ENCODE results near the gene SGSH.
A peak's percentile ranks its signal among the peaks of the same experiment; 100 is the strongest.

The SGSH gene

GRCh38 chr17:80216473-80217456 lies 3.4 kb downstream of the SGSH start:
- intact Hi-C loops (cut with micrococcal nuclease) = loop anchor here (5.0 kb wide), 2 partner anchors 36 to 69 kb away; partner anchors contain the start of gene EIF4A3
- Mint-ChIP-seq H3K27ac (peak overlapping the region; percentile 14), H3K36me3 (ENCODE audit: low read depth) (peaks cover 94% of the 10 kb centered on the region), H3K4me3 (no peak overlapping the region), H3K4me1 (ENCODE audit: low read depth) (peaks cover 80% of the 10 kb centered on the region), H3K27me3 (peaks cover 16% of the 10 kb centered on the region), H3K9me3 (no peaks in the 10 kb centered on the region)

- Mint-ChIP-seq H3K4me1 (ENCODE audit: low read depth) (peaks cover 84% of the 10 kb centered on the region), H3K27ac (peak overlapping the region; percentile 87), H3K9me3 (no peaks in the 10 kb centered on the region), H3K27me3 (peaks cover 9% of the 10 kb centered on the region), H3K36me3 (ENCODE audit: low read depth) (peaks cover 100% of the 10 kb centered on the region), H3K4me3 (no peak overlapping the region)
- intact Hi-C loops (cut with micrococcal nuclease) = loop anchor here (5.0 kb wide), 2 partner anchors 37 to 68 kb away; partner anchors contain the start of gene EIF4A3
Measured at GRCh38 chr17:80214878-80215210, 5.3 kb downstream of the SGSH start.

GRCh38 chr17:80214012-80214877 lies 5.9 kb downstream of the SGSH start:
- intact Hi-C loops (cut with micrococcal nuclease) = no loop called here
- no peaks in the 10 kb centered on the region for H3K9me3 Mint-ChIP-seq
- H3K4me3 Mint-ChIP-seq = peak overlapping the region; percentile 17
- peaks cover 100% of the 10 kb centered on the region for H3K36me3 Mint-ChIP-seq (ENCODE audit: low read depth)
- peaks cover 90% of the 10 kb centered on the region for H3K4me1 Mint-ChIP-seq (ENCODE audit: low read depth)
- peak overlapping the region; percentile 87 for H3K27ac Mint-ChIP-seq
- peaks cover 9% of the 10 kb centered on the region for H3K27me3 Mint-ChIP-seq

- Mint-ChIP-seq H3K27ac (peak overlapping the region; percentile 87), H3K27me3 (peaks cover 9% of the 10 kb centered on the region), H3K4me1 (ENCODE audit: low read depth) (peaks cover 93% of the 10 kb centered on the region), H3K9me3 (no peaks in the 10 kb centered on the region), H3K36me3 (ENCODE audit: low read depth) (peaks cover 100% of the 10 kb centered on the region), H3K4me3 (peak overlapping the region; percentile 6)
- intact Hi-C loops (cut with micrococcal nuclease) = no loop called here
Measured at GRCh38 chr17:80213643-80213975, 6.5 kb downstream of the SGSH start.

GRCh38 chr17:80212962-80213642 lies 7.0 kb downstream of the SGSH start:
- H3K36me3 Mint-ChIP-seq (ENCODE audit: low read depth) = peaks cover 100% of the 10 kb centered on the region
- peaks cover 7% of the 10 kb centered on the region for H3K27me3 Mint-ChIP-seq
- H3K4me3 Mint-ChIP-seq = peak overlapping the region; percentile 48
- peaks cover 92% of the 10 kb centered on the region for H3K4me1 Mint-ChIP-seq (ENCODE audit: low read depth)
- no peaks in the 10 kb centered on the region for H3K9me3 Mint-ChIP-seq
- peak overlapping the region; percentile 87 for H3K27ac Mint-ChIP-seq
- intact Hi-C loops (cut with micrococcal nuclease) = no loop called here

GRCh38 chr17:80212511-80212910 lies 7.6 kb downstream of the SGSH start:
- intact Hi-C loops (cut with micrococcal nuclease) = no loop called here
- H3K4me1 Mint-ChIP-seq (ENCODE audit: low read depth) = peaks cover 87% of the 10 kb centered on the region
- H3K27me3 Mint-ChIP-seq = peaks cover 6% of the 10 kb centered on the region
- H3K36me3 Mint-ChIP-seq (ENCODE audit: low read depth) = peaks cover 100% of the 10 kb centered on the region
- H3K9me3 Mint-ChIP-seq = no peaks in the 10 kb centered on the region
- H3K4me3 Mint-ChIP-seq = peak overlapping the region; percentile 48
- peak overlapping the region; percentile 87 for H3K27ac Mint-ChIP-seq

- no peaks in the 10 kb centered on the region for H3K9me3 Mint-ChIP-seq
- H3K27me3 Mint-ChIP-seq = peaks cover 2% of the 10 kb centered on the region
- peaks cover 87% of the 10 kb centered on the region for H3K4me1 Mint-ChIP-seq (ENCODE audit: low read depth)
- peak overlapping the region; percentile 39 for H3K4me3 Mint-ChIP-seq
- H3K36me3 Mint-ChIP-seq (ENCODE audit: low read depth) = peaks cover 100% of the 10 kb centered on the region
- H3K27ac Mint-ChIP-seq = peak overlapping the region; percentile 87
- intact Hi-C loops (cut with micrococcal nuclease) = no loop called here
Measured at GRCh38 chr17:80212109-80212508, 8.0 kb downstream of the SGSH start.

- intact Hi-C loops (cut with micrococcal nuclease) = no loop called here
- no peaks in the 10 kb centered on the region for H3K9me3 Mint-ChIP-seq
- H3K27ac Mint-ChIP-seq = peak overlapping the region; percentile 68
- H3K27me3 Mint-ChIP-seq = no peaks in the 10 kb centered on the region
- H3K4me1 Mint-ChIP-seq (ENCODE audit: low read depth) = peaks cover 82% of the 10 kb centered on the region
- no peak overlapping the region for H3K4me3 Mint-ChIP-seq
- H3K36me3 Mint-ChIP-seq (ENCODE audit: low read depth) = peaks cover 97% of the 10 kb centered on the region
Measured at GRCh38 chr17:80210348-80211108, 9.6 kb downstream of the SGSH start.

GRCh38 chr17:80209765-80210164 lies 10.4 kb downstream of the SGSH start:
- no peak overlapping the region for H3K4me3 Mint-ChIP-seq
- H3K9me3 Mint-ChIP-seq = no peaks in the 10 kb centered on the region
- H3K27ac Mint-ChIP-seq = peak overlapping the region; percentile 68
- peaks cover 80% of the 10 kb centered on the region for H3K4me1 Mint-ChIP-seq (ENCODE audit: low read depth)
- H3K36me3 Mint-ChIP-seq (ENCODE audit: low read depth) = peaks cover 97% of the 10 kb centered on the region
- no peaks in the 10 kb centered on the region for H3K27me3 Mint-ChIP-seq
- intact Hi-C loops (cut with micrococcal nuclease) = no loop called here

- Mint-ChIP-seq H3K36me3 (ENCODE audit: low read depth) (peaks cover 97% of the 10 kb centered on the region), H3K4me3 (no peak overlapping the region), H3K4me1 (ENCODE audit: low read depth) (peaks cover 70% of the 10 kb centered on the region), H3K9me3 (no peaks in the 10 kb centered on the region), H3K27ac (peak overlapping the region; percentile 68), H3K27me3 (peaks cover 3% of the 10 kb centered on the region)
- intact Hi-C loops (cut with micrococcal nuclease) = no loop called here
Measured at GRCh38 chr17:80208050-80208449, 12.1 kb downstream of the SGSH start.

GRCh38 chr17:80205811-80206210 lies 14.3 kb downstream of the SGSH start:
- Mint-ChIP-seq H3K36me3 (ENCODE audit: low read depth) (peaks cover 97% of the 10 kb centered on the region), H3K27ac (no peak overlapping the region)

GRCh38 chr17:80204626-80205468 lies 15.3 kb downstream of the SGSH start:
- H3K27me3 Mint-ChIP-seq = peaks cover 3% of the 10 kb centered on the region
- peaks cover 44% of the 10 kb centered on the region for H3K4me1 Mint-ChIP-seq (ENCODE audit: low read depth)
- no peaks in the 10 kb centered on the region for H3K9me3 Mint-ChIP-seq
- peaks cover 89% of the 10 kb centered on the region for H3K36me3 Mint-ChIP-seq (ENCODE audit: low read depth)
- intact Hi-C loops (cut with micrococcal nuclease) = no loop called here
- peak overlapping the region; percentile 34 for H3K27ac Mint-ChIP-seq
- H3K4me3 Mint-ChIP-seq = no peak overlapping the region

More at GRCh38 chr17:80205811-80206210, 14.3 kb downstream of the SGSH start:
- H3K9me3 Mint-ChIP-seq = no peaks in the 10 kb centered on the region
- H3K4me1 Mint-ChIP-seq (ENCODE audit: low read depth) = peaks cover 53% of the 10 kb centered on the region
- no peak overlapping the region for H3K4me3 Mint-ChIP-seq
- intact Hi-C loops (cut with micrococcal nuclease) = no loop called here
- H3K27me3 Mint-ChIP-seq = peaks cover 3% of the 10 kb centered on the region
